Ovary (tissue), 3 donors: ENCODE results near the gene ABCA13.

Experiments used
- CTCF ChIP-seq, 3 donors: fragments of 450-650 bp in 2 of 3; fragments of 200-600 bp in 1 of 3; IDR thresholded peaks; one replicate each; pipeline versions ENCODE4 v1.5.1 to v1.8.0; 2016 to 2022; ENCODE audit warnings: antibody characterized with exemption in 3 of 3, mild to moderate bottlenecking in 1 of 3
- POLR2A ChIP-seq: fragments of 450-650 bp; IDR thresholded peaks from one replicate; pipeline ENCODE4 v1.6.1; 2017; ENCODE audit warnings: antibody characterized with exemption, mild to moderate bottlenecking, moderate library complexity
- donor health status: DM: no; HTN: no; CAD: no.

DNA sequence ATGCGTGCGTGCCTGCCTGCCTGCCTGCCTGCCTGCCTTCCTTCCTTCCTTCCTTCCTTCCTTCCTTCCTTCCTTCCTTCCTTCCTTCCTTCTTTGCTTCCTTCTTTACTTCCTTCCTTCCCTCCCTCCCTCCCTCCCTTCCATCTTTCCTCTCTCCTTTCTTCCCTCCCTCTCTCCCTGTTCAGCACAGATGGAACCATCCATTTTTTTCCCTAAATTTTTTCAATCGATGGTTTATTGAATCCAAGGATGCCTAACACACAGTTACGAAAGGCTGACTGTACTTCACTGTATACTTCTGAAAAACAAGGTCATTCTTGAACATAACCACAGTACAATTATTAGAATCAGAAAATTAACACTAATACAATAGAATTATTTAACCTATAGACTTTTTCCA is 53.8 kb downstream of the ABCA13 start:
- TF ChIP-seq CTCF (IDR thresholded peaks at IDR 0.05) (no peak), POLR2A (no peak)
